HepG2 (cell line): ENCODE measurements around the gene RB1. TPM values are rescaled to one million over a fixed set of nuclear protein-coding genes. Genes with fewer than 3 reads are reported as not detected.

ENCODE experiments used
- ATAC-seq: fragments of 200-7000 bp; cut with Tn5 transposase; 3 replicates; pipeline ENCODE4 v1.9.1; 2020; ENCODE audit warnings: mild to moderate bottlenecking, moderate library complexity
- BruUV-seq: library from RNA; stranded (reverse); fragments of 400-500 nt; replicated peaks from 2 replicates; lab custom pipeline; 2021; lab: Mats Ljungman, UMichigan
- CTCF ChIA-PET: fragments of 300-600 bp; formaldehyde crosslinking; extraction: SDS; loops from one replicate; lab custom pipeline; 2021; ENCODE audit warnings: low total read pairs, inconsistent platforms, low intra/inter-chr PET ratio; lab: Yijun Ruan, JAX
- POLR2A ChIA-PET: fragments of 350-600 bp; sonication (Branson Sonifier 250); formaldehyde crosslinking; loops from one replicate; lab custom pipeline; 2020; ENCODE audit warnings: antibody characterized with exemption, inconsistent platforms; lab: Yijun Ruan, JAX
- DNase-seq: peaks from one replicate; pipeline ENCODE4 v3.0.0-alpha.2; 2015; ENCODE audit warnings: low spot score
- FAIRE-seq: peaks from 3 replicates; lab custom pipeline; 2011; peaks lifted over from hg19 to GRCh38; lab: Jason Lieb, UNC
- H2AFZ ChIP-seq: one replicate; pipeline ENCODE4 v1.6.1; 2011; ENCODE audit warnings: low read length, inconsistent platforms
- H3K27ac ChIP-seq: fragments of 300-600 bp; 3 replicates; pipeline ENCODE4 v1.8.0; 2011; ENCODE audit warnings: mixed run types, mild to moderate bottlenecking, mixed read lengths, low read length, inconsistent platforms; ENCODE audit not compliant: insufficient read depth; ENCODE audit errors: extremely low read length
- H3K27me3 ChIP-seq, 2 experiments: fragments of 200-600 bp in 1 of 2; 2 replicates in 1 of 2; 3 replicates in 1 of 2; pipeline versions ENCODE4 v1.6.0 to v1.8.0; 2011; ENCODE audit warnings: low read length in 2 of 2, mild to moderate bottlenecking in 2 of 2, moderate library complexity in 2 of 2, inconsistent platforms in 1 of 2; ENCODE audit not compliant: insufficient read depth in 2 of 2, control insufficient read depth in 1 of 2
- H3K36me3 ChIP-seq, 2 experiments: fragments of 200-600 bp in 1 of 2; replicated peaks in 1 of 2; 2 replicates in 1 of 2; 3 replicates in 1 of 2; pipeline versions ENCODE4 v1.5.1 to v1.8.0; 2011; ENCODE audit warnings: low read length in 2 of 2, inconsistent platforms in 1 of 2; ENCODE audit not compliant: insufficient read depth in 2 of 2, control insufficient read depth in 1 of 2
- H3K4me1 ChIP-seq: 2 replicates; pipeline ENCODE4 v1.5.1; 2012; ENCODE audit warnings: low read length, inconsistent platforms; ENCODE audit not compliant: insufficient read depth
- H3K4me2 ChIP-seq: 2 replicates; pipeline ENCODE4 v1.6.0; 2011; ENCODE audit warnings: low read depth, low read length, inconsistent platforms
- H3K4me3 ChIP-seq, 3 experiments: fragments of 200-600 bp in 1 of 3; sonication (generic), shearing (Covaris generic) in 1 of 3; replicated peaks in 1 of 3; 2 replicates each; pipeline ENCODE4 v1.5.1; 2011 to 2016; ENCODE audit warnings: low read length in 3 of 3, inconsistent platforms in 2 of 3, low read depth in 2 of 3, mild to moderate bottlenecking in 2 of 3, control low read depth in 1 of 3, mixed read lengths in 1 of 3; ENCODE audit not compliant: insufficient read depth in 1 of 3
- H3K79me2 ChIP-seq: one replicate; pipeline ENCODE4 v1.6.1; 2011; ENCODE audit warnings: low read length, inconsistent platforms; ENCODE audit not compliant: insufficient read depth
- H3K9ac ChIP-seq: 2 replicates; pipeline ENCODE4 v1.6.0; 2011; ENCODE audit warnings: mild to moderate bottlenecking, low read depth, low read length, inconsistent platforms; ENCODE audit not compliant: insufficient read depth
- H3K9me3 ChIP-seq: 2 replicates; pipeline ENCODE4 v1.5.1; 2012; ENCODE audit warnings: mild to moderate bottlenecking, low read length
- H4K20me1 ChIP-seq: 2 replicates; pipeline ENCODE4 v1.6.0; 2011; ENCODE audit warnings: inconsistent platforms, mild to moderate bottlenecking, low read length, moderate library complexity; ENCODE audit not compliant: insufficient read depth
- ARNT ChIP-seq: fragments of 450-650 bp; IDR thresholded peaks from 2 replicates; pipeline ENCODE4 v1.6.1; 2017
- CENPX ChIP-seq: sonication (generic); formaldehyde crosslinking; IDR thresholded peaks from 2 replicates; pipeline ENCODE4 v1.9.0; 2021; ENCODE audit warnings: mild to moderate bottlenecking, missing genetic modification reagents, moderate library complexity
- HDAC6 ChIP-seq: fragments of 200-600 bp; sonication (generic); IDR thresholded peaks from 2 replicates; pipeline ENCODE4 v1.7.0; 2017; ENCODE audit warnings: mild to moderate bottlenecking, antibody characterized with exemption, low read length, low read depth
- KIAA2018 ChIP-seq: sonication (generic); formaldehyde crosslinking; IDR thresholded peaks from 2 replicates; pipeline ENCODE4 v1.5.0; 2020; ENCODE audit warnings: mild to moderate bottlenecking, missing genetic modification reagents, borderline replicate concordance
- KLF11 ChIP-seq: IDR thresholded peaks from 2 replicates; pipeline ENCODE4 v1.6.1; 2016; ENCODE audit warnings: missing compliant biosample characterization
- NFYC ChIP-seq: IDR thresholded peaks from 2 replicates; pipeline ENCODE4 v1.6.1; 2016; ENCODE audit warnings: missing genetic modification reagents, missing compliant biosample characterization
- PRMT3 ChIP-seq: sonication (generic); formaldehyde crosslinking; IDR thresholded peaks from 2 replicates; pipeline ENCODE4 v1.8.1; 2022; ENCODE audit warnings: low read depth, mild to moderate bottlenecking, moderate library complexity, missing genetic modification reagents, borderline replicate concordance
- RXRA ChIP-seq: sonication (generic); formaldehyde crosslinking; IDR thresholded peaks from 2 replicates; pipeline ENCODE4 v1.5.1; 2020; ENCODE audit warnings: missing genetic modification reagents
- SYNCRIP ChIP-seq: fragments of 200-400 bp; formaldehyde crosslinking; IDR thresholded peaks from 2 replicates; pipeline ENCODE4 v1.6.1; 2018; ENCODE audit warnings: mild to moderate bottlenecking, low read depth, low read length; ENCODE audit not compliant: insufficient read depth
- ZNF75D ChIP-seq: sonication (generic); formaldehyde crosslinking; IDR thresholded peaks from 2 replicates; pipeline ENCODE4 v1.8.1; 2023; ENCODE audit warnings: missing genetic modification reagents, mild to moderate bottlenecking, borderline replicate concordance
- WGBS: methylation state at CpG from one replicate; pipeline ENCODE4 v1.1.6; 2017; ENCODE audit warnings: low lambda C conversion rate; 5-methylcytosine and 5-hydroxymethylcytosine counted together
- in situ Hi-C: cut with HindIII; loops from 2 replicates; pipeline ENCODE4 v1.10.0; 2017; ENCODE audit warnings: low pct_unique_long_range_greater_than_20kb; ENCODE audit not compliant: extremely low pct_ligation_motif_present
- intact Hi-C: fragments of 100-400 bp; cut with micrococcal nuclease; formaldehyde crosslinking; loops from one replicate; pipeline ENCODE4 v1.10.0; 2022; ENCODE audit not compliant: unreplicated experiment
- polyA plus RNA-seq, 8 experiments: library from polyadenylated mRNA; depleted of rRNA in 3 of 8; stranded (reverse) in 7 of 8; unstranded in 1 of 8; fragments of >200 nt; fragmentation: Illumina TruSeq in 4 of 8; extraction: Trizol in 4 of 8; gene quantifications; 2 replicates each; pipeline versions ENCODE4 v1.2.1 to v1.2.3, GENCODE V29; 2011 to 2016; ENCODE audit warnings: low read depth in 4 of 8, missing spikeins in 1 of 8, mixed read lengths in 1 of 8; ENCODE audit not compliant: insufficient read depth in 1 of 8
- total RNA-seq, 5 experiments: library from RNA; depleted of rRNA; stranded (reverse); fragments of >200 nt; fragmentation: Illumina TruSeq; extraction: Trizol; gene quantifications; 2 replicates each; pipeline ENCODE4 v1.2.3, GENCODE V29; 2016; ENCODE audit warnings: low read depth in 1 of 5
- TF ChIP-seq, protein P1 (sequence below): sonication (generic); formaldehyde crosslinking; IDR thresholded peaks from 2 replicates; pipeline ENCODE4 v1.5.0; 2020; ENCODE audit warnings: missing genetic modification reagents

RB1 gene
- total and polyA plus RNA-seq, 2 of the 13 experiments (the other 11 are each of a cell fraction or from before 2014, with no cell fraction given), result 15.6 to 23.7 TPM

- DNase-seq (no peak), FAIRE-seq (no peak), ATAC-seq (no peak)
- in situ Hi-C loops, result no loop called here
- Histone ChIP-seq H3K9ac (no peak overlapping the region), H3K79me2 (no peaks in the 10 kb centered on the region), H3K4me2 (no peak overlapping the region), H3K27ac (no peak overlapping the region), H3K36me3 (no peaks in the 10 kb centered on the region), H3K4me3 (no peak overlapping the region), H2AFZ (no peak overlapping the region), H4K20me1 (no peaks in the 10 kb centered on the region), H3K27me3 (no peaks in the 10 kb centered on the region), H3K4me1 (no peaks in the 10 kb centered on the region), H3K9me3 (no peaks in the 10 kb centered on the region)
- WGBS, result 56% methylated on average over 4 of the region's 4 CpGs
- ChIA-PET POLR2A (no interaction called here), CTCF (no interaction called here)
- intact Hi-C loops, result no loop called here
- no TSS peak for BruUV-seq
- no peak for TF ChIP-seq NFYC (CRISPR knock-in tag)
- TF ChIP-seq KIAA2018 (CRISPR knock-in tag), result no peak
- no peak for TF ChIP-seq ARNT
- no peak for TF ChIP-seq KLF11
- TF ChIP-seq ZNF75D, result no peak
- TF ChIP-seq HDAC6, result no peak
- TF ChIP-seq PRMT3 (CRISPR knock-in tag), result no peak
- no peak for TF ChIP-seq RXRA (CRISPR knock-in tag)
- TF ChIP-seq, protein P1, sequence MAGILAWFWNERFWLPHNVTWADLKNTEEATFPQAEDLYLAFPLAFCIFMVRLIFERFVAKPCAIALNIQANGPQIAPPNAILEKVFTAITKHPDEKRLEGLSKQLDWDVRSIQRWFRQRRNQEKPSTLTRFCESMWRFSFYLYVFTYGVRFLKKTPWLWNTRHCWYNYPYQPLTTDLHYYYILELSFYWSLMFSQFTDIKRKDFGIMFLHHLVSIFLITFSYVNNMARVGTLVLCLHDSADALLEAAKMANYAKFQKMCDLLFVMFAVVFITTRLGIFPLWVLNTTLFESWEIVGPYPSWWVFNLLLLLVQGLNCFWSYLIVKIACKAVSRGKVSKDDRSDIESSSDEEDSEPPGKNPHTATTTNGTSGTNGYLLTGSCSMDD (CRISPR knock-in tag), result no peak
- TF ChIP-seq CENPX, result no peak
- TF ChIP-seq SYNCRIP, result no peak
These were observed 28.0 kb upstream of the RB1 start for GRCh38 chr13:48275507-48275906.
